B cell (primary cell): Measurements from ENCODE around the gene PCDHGC3. TPM values are rescaled to one million over a fixed set of nuclear protein-coding genes. Genes with fewer than 3 reads are reported as not detected.

Experiments
- ATAC-seq: fragments of 200-7000 bp; cut with Tn5 transposase; one replicate; pipeline ENCODE4 v1.10.0; 2021; ENCODE audit warnings: low read depth, mild to moderate bottlenecking, moderate number of reproducible peaks, moderate library complexity
- CTCF ChIA-PET: fragments of 350-600 bp; sonication (Branson Sonifier 250); formaldehyde crosslinking; loops from one replicate; lab custom pipeline; 2021; ENCODE audit warnings: antibody characterized with exemption, inconsistent platforms; lab: Charles Lee
- POLR2A ChIA-PET: fragments of 350-600 bp; sonication (Branson Sonifier 250); formaldehyde crosslinking; loops from one replicate; lab custom pipeline; 2021; ENCODE audit warnings: antibody characterized with exemption; lab: Charles Lee
- DNase-seq: peaks from one replicate; pipeline ENCODE4 v3.0.0; 2013
- H2AFZ ChIP-seq: 2 replicates; pipeline ENCODE4 v1.6.1; 2012; ENCODE audit warnings: mild to moderate bottlenecking, low read depth, low read length; ENCODE audit not compliant: insufficient read depth, poor library complexity, severe bottlenecking
- H3K27ac ChIP-seq, 2 donors: 1 replicate in 1 of 2; 2 replicates in 1 of 2; pipeline ENCODE4 v1.5.1; 2012 to 2013; ENCODE audit warnings: low read length in 2 of 2, mild to moderate bottlenecking in 2 of 2, moderate library complexity in 1 of 2
- H3K27me3 ChIP-seq, 4 experiments: fragments of 200-600 bp in 1 of 4; sonication (generic) in 1 of 4; replicated peaks in 1 of 4; 1 replicate in 2 of 4; 2 replicates in 2 of 4; pipeline versions ENCODE4 v1.6.1 to v1.7.0; 2013 to 2016; ENCODE audit warnings: low read length in 3 of 4, mild to moderate bottlenecking in 2 of 4, mixed read lengths in 1 of 4, moderate library complexity in 1 of 4; ENCODE audit not compliant: insufficient read depth in 4 of 4, control insufficient read depth in 3 of 4; ENCODE audit errors: control extremely low read depth in 1 of 4
- H3K36me3 ChIP-seq, 2 experiments: replicated peaks in 1 of 2; 1 replicate in 1 of 2; 2 replicates in 1 of 2; pipeline versions ENCODE4 v1.6.1 to v1.7.1; 2013; ENCODE audit warnings: low read length in 1 of 2; ENCODE audit not compliant: insufficient read depth in 2 of 2, control insufficient read depth in 1 of 2; ENCODE audit errors: control extremely low read depth in 1 of 2, extremely low read depth in 1 of 2
- H3K4me1 ChIP-seq, 2 donors: fragments of 200-600 bp in 1 of 2; sonication (generic) in 1 of 2; 1 replicate in 1 of 2; 2 replicates in 1 of 2; pipeline versions ENCODE4 v1.5.1 to v1.6.1; 2013 to 2017; ENCODE audit warnings: low read length in 2 of 2; ENCODE audit not compliant: control insufficient read depth in 2 of 2, insufficient read depth in 2 of 2
- H3K4me2 ChIP-seq: replicated peaks from 2 replicates; pipeline ENCODE3; 2012; ENCODE audit warnings: mild to moderate bottlenecking, low read depth, low read length; ENCODE audit not compliant: poor library complexity, severe bottlenecking
- H3K4me3 ChIP-seq, 5 experiments: fragments of 200-600 bp in 1 of 5; sonication (generic) in 1 of 5; 1 replicate in 3 of 5; 2 replicates in 2 of 5; pipeline versions ENCODE4 v1.5.1 to v1.7.0; 2011 to 2016; ENCODE audit warnings: low read length in 4 of 5, mild to moderate bottlenecking in 4 of 5, low read depth in 2 of 5, control low read depth in 1 of 5, moderate library complexity in 1 of 5; ENCODE audit not compliant: insufficient read depth in 1 of 5; ENCODE audit errors: control extremely low read depth in 1 of 5, extremely low read depth in 1 of 5
- H3K79me2 ChIP-seq: fragments of 200-600 bp; sonication (generic); one replicate; pipeline ENCODE4 v1.6.0; 2016; ENCODE audit warnings: low read length; ENCODE audit not compliant: control insufficient read depth, insufficient read depth
- H3K9ac ChIP-seq: fragments of 200-600 bp; sonication (generic); 2 replicates; pipeline ENCODE4 v1.6.1; 2017; ENCODE audit warnings: mild to moderate bottlenecking, low read length, moderate library complexity
- H3K9me3 ChIP-seq, 3 donors: one replicate each; pipeline versions ENCODE4 v1.6.1 to v1.7.1; 2013; ENCODE audit warnings: low read length in 2 of 3; ENCODE audit not compliant: control insufficient read depth in 2 of 3, insufficient read depth in 1 of 3; ENCODE audit errors: control extremely low read depth in 1 of 3
- H4K20me1 ChIP-seq: 2 replicates; pipeline ENCODE4 v1.6.0; 2012; ENCODE audit warnings: mild to moderate bottlenecking, low read length; ENCODE audit not compliant: insufficient read depth, control insufficient read depth, poor library complexity, severe bottlenecking
- H3K27ac Mint-ChIP-seq: one replicate; pipeline ENCODE4 v1.8.0; 2021; ENCODE audit warnings: mixed read lengths
- H3K27me3 Mint-ChIP-seq: one replicate; pipeline ENCODE4 v1.8.0; 2021; ENCODE audit warnings: mixed read lengths
- H3K4me1 Mint-ChIP-seq: one replicate; pipeline ENCODE4 v1.8.0; 2021; ENCODE audit warnings: mixed read lengths
- H3K4me3 Mint-ChIP-seq: one replicate; pipeline ENCODE4 v1.8.0; 2021; ENCODE audit warnings: mixed read lengths
- H3K9me3 Mint-ChIP-seq: one replicate; pipeline ENCODE4 v1.8.0; 2022; ENCODE audit warnings: mixed read lengths; ENCODE audit not compliant: insufficient read depth
- EZH2 ChIP-seq: IDR thresholded peaks from 2 replicates; pipeline ENCODE4 v1.6.1; 2012; ENCODE audit warnings: borderline replicate concordance, low read depth, mild to moderate bottlenecking, moderate library complexity, low read length; ENCODE audit not compliant: insufficient read depth, poor library complexity, severe bottlenecking
- WGBS: methylation state at CpG from one replicate; pipeline ENCODE4 v1.1.5; 2013; ENCODE audit warnings: missing lambda C conversion rate; ENCODE audit not compliant: insufficient coverage; 5-methylcytosine and 5-hydroxymethylcytosine counted together
- intact Hi-C: fragments of 100-400 bp; cut with micrococcal nuclease; formaldehyde crosslinking; loops from one replicate; pipeline ENCODE4 v1.10.0; 2022
- polyA plus RNA-seq: library from polyadenylated mRNA; depleted of rRNA; stranded (reverse); fragments of >200 nt; gene quantifications from 2 replicates; pipeline ENCODE4 v1.2.3, GENCODE V29; 2012
- total RNA-seq, 2 donors: library from RNA; stranded (reverse); fragments of 120-200 nt in 1 of 2; gene quantifications; 1 replicate in 1 of 2; 2 replicates in 1 of 2; pipeline versions ENCODE4 v1.2.3 to v1.2.4, GENCODE V29; 2013 to 2022
- TF ChIP-seq, protein P1 (sequence below): fragments of 200-600 bp; IDR thresholded peaks from one replicate; pipeline ENCODE4 v1.8.0; 2022; ENCODE audit warnings: antibody characterized with exemption, mild to moderate bottlenecking

The PCDHGC3 gene
- total and polyA plus RNA-seq, 2 donors (not counting 1 experiment from before 2014, with no cell fraction given): 0.88 to 2.0 TPM

DNA sequence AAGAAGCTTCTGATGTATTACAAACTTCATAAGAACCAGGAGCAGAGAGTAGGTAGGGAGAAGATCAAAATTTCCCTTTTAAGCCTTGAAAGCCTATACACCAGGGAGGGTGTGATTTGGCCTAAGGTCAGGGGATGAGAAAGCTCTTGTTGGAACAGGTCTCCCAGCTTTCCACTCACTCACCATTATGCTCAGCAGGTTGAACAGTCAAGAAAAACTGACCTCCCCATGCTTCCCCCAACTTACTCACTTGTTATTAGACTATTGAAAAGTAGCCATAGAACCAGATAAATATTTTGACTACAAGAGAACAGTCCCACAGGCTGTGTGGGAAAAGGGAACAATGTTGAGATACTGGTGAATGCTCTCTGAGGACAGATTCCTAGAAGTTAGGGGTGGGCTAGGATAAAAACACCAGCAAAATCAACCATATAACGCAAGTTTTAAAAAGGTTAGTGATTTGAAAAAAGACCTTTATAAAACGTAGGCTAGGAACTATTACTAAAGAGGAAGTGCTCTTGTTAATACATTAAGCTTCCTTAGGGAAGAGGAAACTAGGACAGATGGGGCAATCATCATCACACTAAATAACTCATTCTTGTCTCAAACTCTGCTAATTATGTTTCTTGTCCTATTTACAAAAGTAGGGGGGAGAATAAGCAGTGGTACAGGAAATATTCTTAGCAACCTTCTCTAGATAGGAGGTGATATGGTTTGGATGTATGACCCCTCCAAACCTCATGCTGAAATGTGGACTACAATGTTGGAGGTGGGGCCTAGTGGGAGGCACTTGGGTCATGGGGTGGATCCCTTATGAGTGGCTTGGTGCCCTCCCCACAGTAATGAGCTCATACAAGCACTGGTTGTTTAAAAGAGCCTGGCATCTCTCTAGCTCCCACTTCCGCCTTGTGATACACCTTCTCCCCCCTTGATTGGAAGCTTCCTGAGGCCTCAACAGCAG lies 44.1 kb downstream of the PCDHGC3 start:
- no peak overlapping the region for H2AFZ ChIP-seq
- intact Hi-C loops: no loop called here
- H3K4me2 ChIP-seq: no peak overlapping the region
- no peak for TF ChIP-seq EZH2
- TF ChIP-seq, protein P1, sequence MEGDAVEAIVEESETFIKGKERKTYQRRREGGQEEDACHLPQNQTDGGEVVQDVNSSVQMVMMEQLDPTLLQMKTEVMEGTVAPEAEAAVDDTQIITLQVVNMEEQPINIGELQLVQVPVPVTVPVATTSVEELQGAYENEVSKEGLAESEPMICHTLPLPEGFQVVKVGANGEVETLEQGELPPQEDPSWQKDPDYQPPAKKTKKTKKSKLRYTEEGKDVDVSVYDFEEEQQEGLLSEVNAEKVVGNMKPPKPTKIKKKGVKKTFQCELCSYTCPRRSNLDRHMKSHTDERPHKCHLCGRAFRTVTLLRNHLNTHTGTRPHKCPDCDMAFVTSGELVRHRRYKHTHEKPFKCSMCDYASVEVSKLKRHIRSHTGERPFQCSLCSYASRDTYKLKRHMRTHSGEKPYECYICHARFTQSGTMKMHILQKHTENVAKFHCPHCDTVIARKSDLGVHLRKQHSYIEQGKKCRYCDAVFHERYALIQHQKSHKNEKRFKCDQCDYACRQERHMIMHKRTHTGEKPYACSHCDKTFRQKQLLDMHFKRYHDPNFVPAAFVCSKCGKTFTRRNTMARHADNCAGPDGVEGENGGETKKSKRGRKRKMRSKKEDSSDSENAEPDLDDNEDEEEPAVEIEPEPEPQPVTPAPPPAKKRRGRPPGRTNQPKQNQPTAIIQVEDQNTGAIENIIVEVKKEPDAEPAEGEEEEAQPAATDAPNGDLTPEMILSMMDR: no peak
- H3K79me2 ChIP-seq: no peaks in the 10 kb centered on the region
- H4K20me1 ChIP-seq: peaks cover 11% of the 10 kb centered on the region
- H3K27me3 ChIP-seq: no peaks in the 10 kb centered on the region
- 100% methylated on average over 1 of the region's 3 CpGs for WGBS
- no peak for DNase-seq
- H3K36me3 ChIP-seq: peaks cover 6 to 91% of the 10 kb centered on the region in 2 experiments
- H3K27ac Mint-ChIP-seq: no peak overlapping the region
- ATAC-seq: no peak
- no peak overlapping the region for H3K27ac ChIP-seq
- CTCF ChIA-PET: interaction anchor here (1.2 to 11.5 kb wide), 4 partner anchors 9 to 99 kb away, joined by 4 to 176 read pairs (median 8); partner anchors contain the start of genes PCDHGA11 and PCDHGA12
- no peaks in the 10 kb centered on the region for H3K9me3 Mint-ChIP-seq
- no peak overlapping the region for H3K9ac ChIP-seq
- H3K4me1 Mint-ChIP-seq: peaks cover 30% of the 10 kb centered on the region
- POLR2A ChIA-PET: interaction anchor here (0.7 kb wide), 1 partner anchor 99 kb away, joined by 3 read pairs; the partner anchor contains the start of gene DIAPH1
- H3K9me3 ChIP-seq: no peaks in the 10 kb centered on the region
- H3K27me3 Mint-ChIP-seq: no peaks in the 10 kb centered on the region
- H3K4me1 ChIP-seq: peaks cover 9 to 24% of the 10 kb centered on the region in 2 donors
- no peak overlapping the region for H3K4me3 Mint-ChIP-seq
- H3K4me3 ChIP-seq: no peak overlapping the region
